ENCODE results near the gene PDZRN3. TPM values are rescaled to one million over a fixed set of nuclear protein-coding genes. Genes with fewer than 3 reads are reported as not detected.
A peak's percentile ranks its signal among the peaks of the same experiment; 100 is the strongest.

Gene PDZRN3
- total RNA-seq, 1 donor from 2014 or later: 50.6 TPM

DNA sequence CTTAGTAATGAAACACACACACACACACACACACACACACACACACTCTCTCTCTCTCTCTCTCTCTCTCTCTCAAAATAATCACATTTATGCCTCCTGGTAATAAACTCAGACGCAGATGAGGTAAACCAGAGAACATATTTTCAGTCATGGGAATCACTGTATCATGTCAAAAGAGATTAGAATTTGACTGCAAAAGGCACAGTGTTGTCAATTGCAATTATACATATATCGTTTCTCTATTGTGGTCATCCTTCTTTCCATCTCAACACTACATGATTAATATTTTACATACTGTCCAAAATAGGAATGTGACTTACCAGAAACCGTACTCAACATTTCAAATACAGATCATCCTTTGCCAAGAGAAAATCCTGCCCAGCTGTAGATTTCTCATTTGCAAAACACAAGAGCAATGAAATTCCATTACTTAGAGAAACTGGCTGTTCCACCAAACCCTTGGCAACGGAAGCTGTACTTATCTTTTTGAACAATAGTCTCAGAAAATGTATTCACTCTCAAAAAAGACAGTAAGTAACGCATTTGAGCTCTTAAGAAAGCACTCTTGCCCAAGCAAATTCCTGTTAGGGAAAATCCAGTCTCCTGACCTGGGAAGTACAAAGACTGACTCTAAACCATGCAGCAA, 24.3 kb downstream of the PDZRN3 start:
- peaks cover 0 to 5% (median 2%) of the 10 kb centered on the region in 3 donors for H3K36me3 ChIP-seq (ENCODE audit: control insufficient read depth in 3 of 3, insufficient read depth in 3 of 3, low read length in 3 of 3)
- no peak overlapping the region for H3K4me3 ChIP-seq (ENCODE audit: low read length in 3 of 3)
- H3K27ac ChIP-seq (ENCODE audit: low read depth, low read length): no peak overlapping the region
- no peaks in the 10 kb centered on the region for H3K27me3 ChIP-seq (ENCODE audit: control insufficient read depth in 3 of 3, insufficient read depth in 3 of 3, low read length in 3 of 3)
- peaks cover 30 to 54% (median 43%) of the 10 kb centered on the region in 3 donors for H3K4me1 ChIP-seq (ENCODE audit: control insufficient read depth in 3 of 3, insufficient read depth in 3 of 3, low read length in 3 of 3)
- no peak overlapping the region for H3K9ac ChIP-seq (ENCODE audit: low read depth in 1 of 3, low read length in 3 of 3)
- no peaks in the 10 kb centered on the region for H3K9me3 ChIP-seq (ENCODE audit: control insufficient read depth in 3 of 3, low read length in 3 of 3)

DNA sequence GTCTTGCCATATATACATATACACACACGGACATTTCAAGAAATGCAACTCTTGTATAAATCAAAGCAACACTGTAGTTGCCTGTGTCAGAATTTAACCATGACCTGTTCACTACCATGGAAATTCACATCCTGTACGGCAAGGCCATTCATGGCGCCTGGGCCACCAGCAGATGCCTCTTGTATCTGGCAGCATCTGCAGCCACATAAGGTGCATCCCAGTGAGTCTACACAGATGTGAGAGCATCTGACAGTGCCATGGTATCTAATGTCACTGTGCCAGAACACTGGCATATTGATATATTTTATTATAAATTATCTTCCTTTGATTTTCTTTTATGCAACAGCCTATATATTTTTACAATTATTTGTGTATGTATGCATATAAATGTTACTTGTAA, 25.1 kb downstream of the PDZRN3 start:
- Histone ChIP-seq H3K36me3 (ENCODE audit: control insufficient read depth in 3 of 3, insufficient read depth in 3 of 3, low read length in 3 of 3) (peaks cover 0 to 5% (median 2%) of the 10 kb centered on the region in 3 donors), H3K9ac (ENCODE audit: low read depth in 1 of 3, low read length in 3 of 3) (no peak overlapping the region), H3K27me3 (ENCODE audit: control insufficient read depth in 3 of 3, insufficient read depth in 3 of 3, low read length in 3 of 3) (no peaks in the 10 kb centered on the region), H3K9me3 (ENCODE audit: control insufficient read depth in 3 of 3, low read length in 3 of 3) (no peaks in the 10 kb centered on the region), H3K4me3 (ENCODE audit: low read length in 3 of 3) (no peak overlapping the region), H3K27ac (ENCODE audit: low read depth, low read length) (no peak overlapping the region), H3K4me1 (ENCODE audit: control insufficient read depth in 3 of 3, insufficient read depth in 3 of 3, low read length in 3 of 3) (peaks cover 24 to 46% (median 36%) of the 10 kb centered on the region in 3 donors)

DNA sequence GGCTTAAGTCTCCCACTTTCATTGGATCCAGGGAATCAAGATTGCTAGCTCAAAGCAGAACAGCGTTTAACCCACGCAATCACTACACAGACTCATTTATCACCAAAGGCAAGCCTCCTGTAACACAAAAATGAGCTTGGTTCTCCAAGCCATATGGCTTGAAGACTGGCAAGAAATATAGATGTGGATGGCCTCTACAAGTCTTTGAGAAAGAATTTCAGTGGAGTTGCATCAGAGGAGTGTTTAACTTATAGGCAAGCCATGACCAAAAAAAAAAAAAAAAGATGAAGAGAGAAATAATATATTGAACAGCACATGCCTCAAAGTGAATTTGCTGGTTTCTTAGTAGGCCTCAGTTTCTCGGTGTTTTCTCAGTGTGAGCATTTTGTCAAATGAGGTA, 27.3 kb downstream of the PDZRN3 start:
- no peak overlapping the region for H3K9ac ChIP-seq (ENCODE audit: low read depth in 1 of 3, low read length in 3 of 3)
- peaks cover 0 to 5% (median 2%) of the 10 kb centered on the region in 3 donors for H3K36me3 ChIP-seq (ENCODE audit: control insufficient read depth in 3 of 3, insufficient read depth in 3 of 3, low read length in 3 of 3)
- peaks cover 18 to 32% (median 18%) of the 10 kb centered on the region in 3 donors for H3K4me1 ChIP-seq (ENCODE audit: control insufficient read depth in 3 of 3, insufficient read depth in 3 of 3, low read length in 3 of 3)
- no peak overlapping the region for H3K27ac ChIP-seq (ENCODE audit: low read depth, low read length)
- H3K9me3 ChIP-seq (ENCODE audit: control insufficient read depth in 3 of 3, low read length in 3 of 3): no peaks in the 10 kb centered on the region
- no peak overlapping the region for H3K4me3 ChIP-seq (ENCODE audit: low read length in 3 of 3)
- no peaks in the 10 kb centered on the region for H3K27me3 ChIP-seq (ENCODE audit: control insufficient read depth in 3 of 3, insufficient read depth in 3 of 3, low read length in 3 of 3)

DNA sequence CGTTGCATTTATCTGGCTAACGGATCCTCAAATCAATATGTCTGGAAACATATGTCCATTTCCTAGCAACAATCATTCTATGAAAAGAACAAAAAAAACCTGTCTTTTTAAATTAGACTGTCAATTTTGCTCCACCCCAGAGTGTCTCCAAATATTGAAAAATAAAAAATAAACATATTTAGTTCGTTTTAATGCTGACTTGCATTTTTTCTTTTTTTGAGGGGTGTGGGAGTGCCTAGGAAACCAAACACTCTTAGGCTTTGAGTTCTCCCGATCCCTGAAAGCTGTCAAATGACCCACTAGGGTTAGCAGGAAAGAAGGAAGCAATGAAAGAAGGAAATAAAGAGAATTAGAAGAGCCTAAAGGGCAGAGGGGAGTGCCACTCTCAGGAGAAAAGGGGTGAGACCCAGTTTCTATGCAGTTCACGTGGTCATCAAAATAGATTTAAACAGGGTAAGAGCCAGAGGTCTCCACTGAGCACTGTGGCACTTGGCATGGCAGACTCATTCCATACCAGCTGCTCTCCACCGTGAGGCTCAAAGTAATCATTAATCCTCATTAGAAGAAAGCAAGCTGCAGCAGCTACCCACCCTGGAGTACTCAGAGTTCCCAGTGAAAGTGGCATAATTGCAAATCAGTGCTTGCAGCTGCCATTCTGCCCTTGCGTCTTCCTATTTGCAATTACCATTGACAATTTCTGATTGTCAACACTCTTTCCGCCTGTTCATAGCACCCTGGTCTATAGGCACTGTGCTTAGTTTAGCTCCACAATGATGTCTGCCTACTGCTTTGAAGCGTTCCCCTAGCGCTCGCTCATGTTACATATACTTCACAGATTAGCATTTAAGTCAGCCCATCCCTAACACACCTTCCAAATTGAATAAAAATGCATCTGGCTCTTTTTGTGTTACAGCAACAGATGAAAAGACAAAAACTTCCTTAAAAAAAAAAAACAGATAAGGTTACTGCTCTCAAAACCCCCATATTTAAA, 32.3 kb downstream of the PDZRN3 start:
- Histone ChIP-seq H3K9ac (ENCODE audit: low read depth in 1 of 3, low read length in 3 of 3) (no peak overlapping the region), H3K27ac (ENCODE audit: low read depth, low read length) (no peak overlapping the region), H3K4me1 (ENCODE audit: control insufficient read depth in 3 of 3, insufficient read depth in 3 of 3, low read length in 3 of 3) (peaks cover 11 to 24% (median 17%) of the 10 kb centered on the region in 3 donors), H3K4me3 (ENCODE audit: low read length in 3 of 3) (peak overlapping the region in 1 of 3 donors; percentile 17), H3K27me3 (ENCODE audit: control insufficient read depth in 3 of 3, insufficient read depth in 3 of 3, low read length in 3 of 3) (no peaks in the 10 kb centered on the region), H3K9me3 (ENCODE audit: control insufficient read depth in 3 of 3, low read length in 3 of 3) (no peaks in the 10 kb centered on the region), H3K36me3 (ENCODE audit: control insufficient read depth in 3 of 3, insufficient read depth in 3 of 3, low read length in 3 of 3) (no peaks in the 10 kb centered on the region)

DNA sequence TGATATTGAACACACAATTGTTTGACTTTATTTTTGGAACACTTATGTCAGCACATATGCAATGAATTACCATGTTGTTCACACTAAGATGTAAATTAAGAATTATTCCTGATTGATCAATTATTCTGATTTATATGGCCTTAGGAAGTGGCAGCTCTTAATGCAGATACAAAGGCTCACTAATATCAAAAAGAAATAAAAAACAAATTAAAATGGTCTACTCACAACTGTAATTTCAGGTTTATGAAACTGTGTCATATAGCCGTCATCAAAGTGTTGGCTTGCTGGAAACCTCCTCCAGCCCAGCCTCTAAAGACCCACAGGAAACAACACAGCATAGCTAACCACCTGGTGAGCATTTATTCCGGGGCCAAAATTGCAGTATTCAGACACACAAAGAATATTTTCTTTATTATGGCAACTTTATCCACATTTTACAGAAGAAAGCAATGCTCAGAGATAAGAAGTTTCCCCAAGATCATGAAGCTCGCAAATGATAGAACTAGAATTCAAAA, 33.4 kb downstream of the PDZRN3 start:
- Histone ChIP-seq H3K4me1 (ENCODE audit: control insufficient read depth in 3 of 3, insufficient read depth in 3 of 3, low read length in 3 of 3) (peaks cover 22 to 32% (median 28%) of the 10 kb centered on the region in 3 donors), H3K36me3 (ENCODE audit: control insufficient read depth in 3 of 3, insufficient read depth in 3 of 3, low read length in 3 of 3) (no peaks in the 10 kb centered on the region), H3K27me3 (ENCODE audit: control insufficient read depth in 3 of 3, insufficient read depth in 3 of 3, low read length in 3 of 3) (no peaks in the 10 kb centered on the region), H3K27ac (ENCODE audit: low read depth, low read length) (no peak overlapping the region), H3K9me3 (ENCODE audit: control insufficient read depth in 3 of 3, low read length in 3 of 3) (no peaks in the 10 kb centered on the region), H3K4me3 (ENCODE audit: low read length in 3 of 3) (no peak overlapping the region), H3K9ac (ENCODE audit: low read depth in 1 of 3, low read length in 3 of 3) (no peak overlapping the region)

DNA sequence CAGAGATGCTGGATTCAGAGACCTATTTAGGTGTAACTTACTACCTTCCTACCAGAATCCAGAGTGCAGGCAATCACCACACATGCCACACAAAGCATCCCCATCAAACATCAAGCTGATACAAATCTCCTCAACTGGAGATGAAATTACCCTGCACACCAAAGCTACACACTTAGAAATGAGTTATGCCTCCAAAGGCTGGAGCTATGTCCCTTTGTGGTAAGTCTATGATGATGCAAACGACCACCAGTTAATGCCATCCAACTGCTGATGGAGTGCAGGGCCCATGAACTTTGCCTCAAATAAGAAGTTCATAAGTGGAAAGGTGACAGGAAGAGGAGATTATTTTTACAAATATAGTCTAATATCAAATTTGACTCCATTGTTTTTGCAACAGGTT, 38.1 kb downstream of the PDZRN3 start:
- no peaks in the 10 kb centered on the region for H3K36me3 ChIP-seq (ENCODE audit: control insufficient read depth in 3 of 3, insufficient read depth in 3 of 3, low read length in 3 of 3)
- peak overlapping the region; percentile 56 to 72 (median 63) for H3K9ac ChIP-seq (ENCODE audit: low read depth in 1 of 3, low read length in 3 of 3)
- H3K27ac ChIP-seq (ENCODE audit: low read depth, low read length): peak overlapping the region; percentile 91
- H3K9me3 ChIP-seq (ENCODE audit: control insufficient read depth in 3 of 3, low read length in 3 of 3): no peaks in the 10 kb centered on the region
- H3K27me3 ChIP-seq (ENCODE audit: control insufficient read depth in 3 of 3, insufficient read depth in 3 of 3, low read length in 3 of 3): no peaks in the 10 kb centered on the region
- peaks cover 36 to 56% (median 54%) of the 10 kb centered on the region in 3 donors for H3K4me1 ChIP-seq (ENCODE audit: control insufficient read depth in 3 of 3, insufficient read depth in 3 of 3, low read length in 3 of 3)
- H3K4me3 ChIP-seq (ENCODE audit: low read length in 3 of 3): peak overlapping the region in 2 of 3 donors; percentile 10 to 22

DNA sequence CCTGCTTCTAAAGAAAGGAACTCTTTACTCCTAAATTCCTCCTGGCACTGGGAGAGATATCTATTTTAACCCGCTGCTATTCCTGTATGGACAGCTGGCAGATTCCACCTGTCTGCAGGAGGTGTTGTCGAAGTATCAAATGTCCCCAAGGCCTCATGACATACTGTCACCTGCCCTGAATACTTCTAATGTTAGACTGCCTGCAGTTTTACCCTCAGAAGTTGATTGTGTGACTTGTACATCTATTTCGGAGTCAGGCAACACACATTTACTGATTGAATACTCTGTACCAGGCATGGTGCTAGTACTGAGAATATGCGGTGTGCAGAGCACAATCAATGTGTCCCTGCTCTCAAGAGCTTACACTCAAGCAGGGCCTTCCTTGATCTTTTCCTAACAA, 38.6 kb downstream of the PDZRN3 start:
- no peaks in the 10 kb centered on the region for H3K36me3 ChIP-seq (ENCODE audit: control insufficient read depth in 3 of 3, insufficient read depth in 3 of 3, low read length in 3 of 3)
- H3K4me3 ChIP-seq (ENCODE audit: low read length in 3 of 3): peak overlapping the region in 2 of 3 donors; percentile 10 to 22
- H3K27ac ChIP-seq (ENCODE audit: low read depth, low read length): peak overlapping the region; percentile 91
- no peaks in the 10 kb centered on the region for H3K9me3 ChIP-seq (ENCODE audit: control insufficient read depth in 3 of 3, low read length in 3 of 3)
- H3K9ac ChIP-seq (ENCODE audit: low read depth in 1 of 3, low read length in 3 of 3): peak overlapping the region; percentile 56 to 72 (median 63)
- no peaks in the 10 kb centered on the region for H3K27me3 ChIP-seq (ENCODE audit: control insufficient read depth in 3 of 3, insufficient read depth in 3 of 3, low read length in 3 of 3)
- H3K4me1 ChIP-seq (ENCODE audit: control insufficient read depth in 3 of 3, insufficient read depth in 3 of 3, low read length in 3 of 3): peaks cover 33 to 55% (median 54%) of the 10 kb centered on the region in 3 donors

DNA sequence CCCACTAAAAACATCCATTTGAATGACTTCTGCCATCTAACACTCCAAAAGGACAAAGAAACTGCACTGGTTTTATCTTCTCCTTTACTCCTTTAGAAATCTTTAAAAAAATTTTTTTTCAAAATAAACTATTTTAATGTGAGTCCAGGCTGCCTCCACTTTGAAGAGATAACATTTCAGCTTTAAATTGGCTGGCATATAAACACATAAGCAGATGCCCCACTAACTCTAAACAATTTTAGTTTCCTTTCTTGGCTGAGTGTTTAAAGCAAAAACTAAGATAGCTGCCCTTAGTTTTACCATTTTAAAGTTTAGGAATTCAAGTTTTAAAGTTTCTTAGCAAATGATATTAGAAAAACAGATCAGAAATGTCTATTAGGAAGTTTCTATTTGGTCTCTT, 39.9 kb downstream of the PDZRN3 start:
- peaks cover 43 to 66% (median 62%) of the 10 kb centered on the region in 3 donors for H3K4me1 ChIP-seq (ENCODE audit: control insufficient read depth in 3 of 3, insufficient read depth in 3 of 3, low read length in 3 of 3)
- no peaks in the 10 kb centered on the region for H3K27me3 ChIP-seq (ENCODE audit: control insufficient read depth in 3 of 3, insufficient read depth in 3 of 3, low read length in 3 of 3)
- no peaks in the 10 kb centered on the region for H3K36me3 ChIP-seq (ENCODE audit: control insufficient read depth in 3 of 3, insufficient read depth in 3 of 3, low read length in 3 of 3)
- H3K4me3 ChIP-seq (ENCODE audit: low read length in 3 of 3): no peak overlapping the region
- peak overlapping the region; percentile 91 for H3K27ac ChIP-seq (ENCODE audit: low read depth, low read length)
- H3K9ac ChIP-seq (ENCODE audit: low read depth in 1 of 3, low read length in 3 of 3): peak overlapping the region in 1 of 3 donors; percentile 32
- H3K9me3 ChIP-seq (ENCODE audit: control insufficient read depth in 3 of 3, low read length in 3 of 3): no peaks in the 10 kb centered on the region

DNA sequence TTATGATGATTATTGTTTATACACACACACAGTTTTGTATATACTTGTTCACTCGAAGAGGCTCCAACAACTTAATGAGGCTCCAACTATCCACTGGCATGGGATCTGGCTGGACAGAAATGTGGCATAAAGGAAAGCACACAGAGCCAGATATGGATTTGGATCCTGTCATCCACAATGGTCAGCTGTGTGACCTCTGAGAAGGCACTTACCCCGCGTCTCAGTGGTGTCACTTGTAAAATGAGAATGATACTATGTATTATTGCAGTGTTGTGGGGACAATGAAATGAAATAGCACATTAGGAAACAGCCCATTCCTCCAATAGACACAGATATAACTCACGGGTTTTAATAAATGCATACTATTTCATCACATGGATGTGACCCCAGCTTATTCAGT, 42.2 kb downstream of the PDZRN3 start:
- Histone ChIP-seq H3K27ac (ENCODE audit: low read depth, low read length) (peak overlapping the region; percentile 59), H3K36me3 (ENCODE audit: control insufficient read depth in 3 of 3, insufficient read depth in 3 of 3, low read length in 3 of 3) (no peaks in the 10 kb centered on the region), H3K9ac (ENCODE audit: low read depth in 1 of 3, low read length in 3 of 3) (peak overlapping the region in 1 of 3 donors; percentile 8), H3K4me1 (ENCODE audit: control insufficient read depth in 3 of 3, insufficient read depth in 3 of 3, low read length in 3 of 3) (peaks cover 45 to 63% (median 61%) of the 10 kb centered on the region in 3 donors), H3K9me3 (ENCODE audit: control insufficient read depth in 3 of 3, low read length in 3 of 3) (no peaks in the 10 kb centered on the region), H3K4me3 (ENCODE audit: low read length in 3 of 3) (no peak overlapping the region), H3K27me3 (ENCODE audit: control insufficient read depth in 3 of 3, insufficient read depth in 3 of 3, low read length in 3 of 3) (no peaks in the 10 kb centered on the region)

Data from skeletal muscle tissue (tissue), 4 donors.